NCI-H2029 treated with DMSO at 0.1 percent for 48 hours (cell line): ENCODE data around the gene BANP.
"Not testable (repeated sequence)": the region's sequence is repeated elsewhere in the genome, so short reads cannot be mapped to it uniquely, and the experiment has no call there.

Source experiments
- DNase-seq: peaks from one replicate; lab custom pipeline; 2025; lab: John Stamatoyannopoulos, UW

BANP gene

GRCh38 chr16:87996962-87997880 is 46.0 kb downstream of the BANP start:
- DNase-seq = no peak

- DNase-seq = not testable (repeated sequence)
These were observed 47.1 kb downstream of the BANP start for GRCh38 chr16:87998184-87998793.

DNA sequence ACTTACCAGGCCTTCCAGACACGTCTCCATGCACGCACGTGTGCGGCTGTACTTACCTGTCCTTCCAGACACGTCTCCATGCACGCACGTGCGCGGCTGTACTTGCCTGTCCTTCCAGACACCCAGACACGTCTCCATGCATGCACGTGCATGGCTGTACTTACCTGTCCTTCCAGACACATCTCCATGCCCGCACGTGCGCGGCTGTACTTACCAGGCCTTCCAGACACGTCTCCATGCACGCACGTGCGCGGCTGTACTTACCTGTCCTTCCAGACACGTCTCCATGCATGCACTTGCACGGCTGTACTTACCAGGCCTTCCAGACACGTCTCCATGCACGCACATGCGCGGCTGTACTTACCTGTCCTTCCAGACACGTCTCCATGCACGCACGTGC is 47.8 kb downstream of the BANP start:
- not testable (repeated sequence) for DNase-seq

DNA sequence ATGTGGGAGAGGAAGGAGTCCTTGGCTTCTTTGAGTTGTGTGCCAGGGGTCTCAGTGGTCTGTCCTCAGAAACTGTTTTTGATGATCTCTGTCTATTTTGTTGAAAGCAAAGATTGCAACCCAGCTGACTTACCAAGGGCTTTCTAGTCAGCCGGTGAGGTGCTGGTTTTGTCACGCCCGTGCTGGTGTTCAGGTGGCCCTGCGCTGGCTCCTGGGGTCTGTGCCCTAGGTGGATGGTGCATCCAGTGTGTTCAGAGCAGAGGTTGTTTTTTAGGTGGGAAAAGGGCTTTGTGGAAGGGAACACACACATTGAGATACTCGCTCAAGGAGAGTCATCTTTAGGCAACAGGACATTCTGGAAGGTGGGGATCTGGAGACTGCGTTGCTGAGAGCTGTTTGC is 51.0 kb downstream of the BANP start:
- no peak for DNase-seq

DNA sequence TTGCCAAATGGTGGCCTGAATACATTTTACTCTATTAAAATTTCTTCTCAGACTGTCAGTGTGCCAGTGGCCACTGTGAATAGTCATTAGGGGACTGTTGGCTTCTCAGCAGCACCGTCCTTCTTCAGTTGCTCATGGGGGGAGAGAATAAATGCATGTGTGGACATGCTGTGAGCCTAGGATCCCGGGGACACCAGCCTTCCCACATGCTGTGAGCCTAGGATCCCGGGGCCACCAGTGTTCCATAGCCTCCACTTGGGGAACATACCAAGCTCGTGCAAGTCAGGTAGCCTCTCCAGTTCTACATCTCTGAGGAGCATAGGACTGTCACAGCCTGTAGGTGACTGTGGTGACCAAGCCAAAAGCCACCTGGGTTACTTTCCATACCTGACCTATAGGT is 51.5 kb downstream of the BANP start:
- DNase-seq = no peak

GRCh38 chr16:88003316-88003715 is 52.1 kb downstream of the BANP start:
- no peak for DNase-seq

DNA sequence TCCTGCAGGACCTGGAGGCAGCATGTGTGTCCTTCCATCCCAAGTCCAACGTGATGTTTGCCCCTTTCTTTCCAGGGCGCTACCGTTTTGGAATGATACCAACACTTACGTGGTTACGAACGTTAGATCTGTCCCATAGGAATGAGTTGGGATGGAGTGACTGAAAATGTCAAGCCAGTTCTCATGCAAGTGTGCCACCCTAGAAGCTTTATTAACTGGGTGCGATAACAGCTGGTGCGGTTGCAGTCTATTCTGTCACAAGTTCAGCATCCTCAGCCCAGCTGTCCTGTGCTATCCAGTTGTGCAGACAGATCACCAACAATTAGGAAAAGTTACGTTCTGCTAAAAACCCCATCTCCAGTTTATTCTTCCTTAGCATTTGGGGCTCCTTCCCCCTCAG is 52.5 kb downstream of the BANP start:
- no peak for DNase-seq

DNA sequence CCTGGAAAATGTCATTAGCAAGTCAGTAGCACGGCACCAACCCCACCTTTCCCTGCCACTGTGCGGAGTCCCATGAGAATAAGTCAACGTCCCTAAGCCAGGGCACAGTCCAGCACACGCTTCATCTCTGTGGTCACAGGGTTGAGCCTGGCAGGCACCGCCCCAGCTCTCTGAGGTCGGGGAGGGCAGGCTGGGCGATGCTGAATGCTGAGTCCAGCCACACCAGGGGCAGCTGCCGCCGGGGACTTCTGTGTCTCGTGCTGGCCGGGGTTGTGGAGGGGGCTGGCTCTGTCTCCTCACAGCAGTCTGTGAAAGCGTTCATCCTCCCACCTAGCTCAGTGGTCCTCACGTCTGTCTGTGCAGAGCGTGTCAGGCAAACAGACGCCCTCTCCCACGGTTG is 53.2 kb downstream of the BANP start:
- no peak for DNase-seq

- DNase-seq = no peak
These were observed 53.9 kb downstream of the BANP start for GRCh38 chr16:88005181-88005581.

DNA sequence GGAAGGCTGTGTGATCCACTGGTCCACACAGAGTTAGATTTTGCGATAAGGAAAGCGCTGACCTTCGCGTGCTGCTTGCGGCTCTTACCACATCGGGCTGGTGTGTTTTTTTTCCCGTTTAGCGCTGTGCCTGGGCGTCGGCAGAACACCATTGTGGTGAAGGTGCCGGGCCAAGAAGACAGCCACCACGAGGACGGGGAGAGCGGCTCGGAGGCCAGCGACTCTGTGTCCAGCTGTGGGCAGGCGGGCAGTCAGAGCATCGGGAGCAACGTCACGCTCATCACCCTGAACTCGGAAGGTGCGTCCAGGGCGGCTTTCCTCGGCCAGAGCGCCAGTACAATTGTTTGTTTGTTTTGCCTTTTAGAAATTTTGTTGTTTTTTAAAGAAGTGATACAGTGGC is 54.7 kb downstream of the BANP start:
- DNase-seq = no peak

DNA sequence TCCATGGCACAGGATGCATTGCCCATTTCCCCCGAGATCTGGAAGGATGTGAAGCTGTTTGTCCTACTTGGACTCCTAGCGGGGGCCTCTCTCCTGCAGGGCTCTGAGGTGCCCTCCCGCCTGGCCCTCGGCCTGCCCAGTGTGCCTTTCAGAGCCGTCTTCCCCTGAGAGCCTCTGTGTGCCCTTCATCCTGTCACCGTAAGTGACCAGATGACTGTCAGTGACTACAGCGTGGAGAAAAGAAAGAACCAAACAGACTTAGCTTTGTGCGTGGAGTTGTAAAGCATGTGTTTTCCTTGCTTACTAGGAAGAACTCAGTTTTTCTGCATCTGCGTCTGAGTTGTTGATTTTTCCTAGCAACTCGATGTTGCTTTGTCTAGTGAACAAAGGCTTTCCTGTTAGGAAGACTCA is 56.1 kb downstream of the BANP start:
- DNase-seq = no peak

GRCh38 chr16:88008840-88009239 is 57.6 kb downstream of the BANP start:
- DNase-seq = no peak

GRCh38 chr16:88009563-88010342 is 58.5 kb downstream of the BANP start:
- DNase-seq = no peak

DNA sequence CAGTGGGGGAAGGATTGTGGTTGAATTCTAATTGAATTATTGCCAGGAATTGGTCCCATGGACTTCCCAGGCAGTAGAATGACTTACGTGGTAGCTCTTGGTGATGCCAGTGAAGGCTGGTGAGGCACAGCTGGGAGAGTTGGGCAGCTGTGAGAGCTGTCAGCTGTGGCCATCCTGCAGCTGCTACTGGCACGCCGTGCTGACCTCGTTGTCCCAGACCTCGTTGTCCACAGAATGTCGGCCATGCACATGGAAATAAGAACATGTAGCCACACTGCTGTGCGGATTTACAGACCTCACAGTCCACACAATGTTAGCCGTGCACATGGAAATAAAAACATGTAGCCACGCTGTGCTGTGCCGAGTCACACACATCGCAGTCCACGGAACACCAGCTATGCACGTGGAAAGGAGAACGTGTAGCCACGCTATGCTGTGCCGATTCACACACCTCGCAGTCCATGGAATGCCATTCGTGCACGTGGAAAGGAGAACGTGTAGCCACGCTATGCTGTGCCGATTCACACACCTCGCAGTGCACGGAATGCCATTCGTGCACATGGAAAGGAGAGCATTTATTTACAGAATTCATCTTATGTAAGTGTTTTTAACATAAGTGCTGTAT is 59.2 kb downstream of the BANP start:
- no peak for DNase-seq

GRCh38 chr16:88010968-88011483 is 59.8 kb downstream of the BANP start:
- no peak for DNase-seq

GRCh38 chr16:88012360-88012759 is 61.1 kb downstream of the BANP start:
- DNase-seq = no peak

- no peak for DNase-seq
These were observed 61.9 kb downstream of the BANP start for GRCh38 chr16:88013091-88013609.

DNA sequence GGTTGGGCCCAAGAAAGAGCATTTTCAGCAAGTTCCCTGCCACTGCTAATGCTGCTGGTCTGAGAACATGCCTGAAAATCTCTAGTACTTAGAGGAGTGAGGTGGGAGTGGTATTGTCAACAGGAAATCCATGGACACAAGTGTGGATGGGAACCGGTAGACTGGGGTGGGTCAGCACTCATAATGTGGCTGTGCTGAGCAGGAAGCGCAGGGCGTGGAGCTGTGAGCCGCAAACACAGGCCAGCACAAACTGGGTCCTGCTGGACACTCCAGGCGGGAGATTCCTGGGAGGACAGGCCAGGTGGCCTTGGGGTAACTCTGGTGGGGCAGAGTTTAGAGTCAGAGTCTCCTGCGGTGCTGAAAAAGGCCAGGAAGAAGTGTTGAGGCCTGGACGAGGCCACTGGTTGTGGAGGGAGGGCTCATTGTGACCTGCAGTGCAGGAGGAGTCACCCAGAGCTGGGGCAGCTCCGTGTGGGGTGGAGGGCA is 62.6 kb downstream of the BANP start:
- DNase-seq = no peak

DNA sequence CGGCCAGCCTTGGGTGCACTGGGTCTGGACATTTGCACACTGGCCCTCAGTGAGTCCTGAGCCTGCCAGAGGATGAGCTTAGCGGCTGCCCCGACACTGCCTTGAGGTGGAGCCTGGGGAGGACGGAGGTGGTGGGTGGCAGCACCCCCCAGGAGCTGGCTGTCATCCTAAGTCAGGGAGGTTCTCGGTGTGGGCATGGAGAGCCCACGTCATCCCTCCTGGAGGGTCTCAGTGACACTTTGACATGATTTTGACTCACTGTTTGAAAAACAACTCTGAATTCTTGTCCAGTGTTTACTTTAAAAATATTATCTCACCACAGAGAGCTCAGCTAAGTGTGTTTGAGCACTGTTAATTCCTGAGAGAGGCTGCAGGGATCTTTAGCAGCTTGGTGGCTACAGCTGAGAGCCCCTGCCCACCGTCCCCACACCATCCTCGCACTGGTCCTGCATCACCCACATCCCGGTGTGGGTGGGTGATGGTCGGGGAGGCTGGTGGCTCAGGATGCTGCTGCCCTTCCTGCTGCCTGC is 63.1 kb downstream of the BANP start:
- no peak for DNase-seq

DNA sequence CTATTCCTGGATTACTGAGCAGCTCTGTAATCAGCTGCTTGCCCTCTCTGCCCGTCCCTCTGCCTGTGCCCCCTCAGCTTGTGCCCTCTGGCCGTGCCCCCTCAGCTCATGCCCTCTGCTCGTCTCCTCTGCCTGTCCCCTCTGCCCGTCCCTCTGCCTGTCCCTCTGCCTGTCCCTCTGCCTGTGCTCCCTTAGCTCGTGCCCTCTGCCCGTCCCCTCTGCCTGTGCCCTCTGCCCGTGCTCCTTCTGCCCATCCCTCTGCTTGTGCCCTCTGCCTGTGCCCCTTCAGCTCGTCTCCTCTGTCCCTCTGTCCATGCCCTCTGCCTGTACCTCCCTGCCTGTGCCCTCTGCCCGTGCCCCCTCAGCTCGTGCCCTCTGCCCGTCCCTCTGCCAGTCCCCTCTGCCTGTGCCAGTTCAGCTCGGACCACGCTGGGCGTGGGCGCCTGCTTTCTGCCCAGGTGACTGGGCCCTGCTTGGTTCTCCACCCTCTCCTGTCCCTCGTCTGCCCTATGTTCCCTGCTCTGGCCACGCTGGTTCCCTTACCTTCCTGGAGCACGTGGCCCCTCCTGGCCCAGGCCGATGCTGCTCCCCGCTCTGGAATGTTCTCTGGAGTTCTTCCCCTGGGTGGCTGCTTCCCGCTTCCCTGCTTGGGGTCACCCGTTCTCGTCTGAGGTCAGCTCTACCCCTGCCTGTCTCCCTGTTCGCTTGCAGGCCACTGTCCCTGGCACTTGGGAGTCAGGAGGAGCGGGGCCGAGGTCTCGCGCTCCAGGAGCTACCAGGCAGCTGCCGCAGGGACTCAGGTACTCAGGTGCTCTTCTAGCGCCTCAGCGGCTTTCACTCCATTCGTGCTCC is 63.9 kb downstream of the BANP start:
- DNase-seq = no peak

DNA sequence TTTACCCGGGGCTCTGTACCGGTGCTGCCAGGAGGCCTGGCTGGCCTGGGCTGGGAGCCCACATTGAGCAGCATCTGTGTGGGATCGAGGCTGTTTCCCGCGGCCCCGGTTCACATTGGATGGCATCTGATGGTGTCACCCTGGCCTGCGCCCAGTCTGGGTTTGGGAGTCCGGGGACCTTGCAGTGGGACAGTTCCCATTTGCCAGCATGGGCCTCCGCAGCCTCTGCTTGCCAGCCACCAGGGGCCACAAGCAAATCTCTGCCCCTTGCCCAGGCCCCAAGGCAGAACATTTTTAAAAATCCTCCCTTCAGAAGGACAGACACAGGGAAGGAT is 64.5 kb downstream of the BANP start:
- DNase-seq = no peak
